ENCODE data around the gene METTL8.

DNA sequence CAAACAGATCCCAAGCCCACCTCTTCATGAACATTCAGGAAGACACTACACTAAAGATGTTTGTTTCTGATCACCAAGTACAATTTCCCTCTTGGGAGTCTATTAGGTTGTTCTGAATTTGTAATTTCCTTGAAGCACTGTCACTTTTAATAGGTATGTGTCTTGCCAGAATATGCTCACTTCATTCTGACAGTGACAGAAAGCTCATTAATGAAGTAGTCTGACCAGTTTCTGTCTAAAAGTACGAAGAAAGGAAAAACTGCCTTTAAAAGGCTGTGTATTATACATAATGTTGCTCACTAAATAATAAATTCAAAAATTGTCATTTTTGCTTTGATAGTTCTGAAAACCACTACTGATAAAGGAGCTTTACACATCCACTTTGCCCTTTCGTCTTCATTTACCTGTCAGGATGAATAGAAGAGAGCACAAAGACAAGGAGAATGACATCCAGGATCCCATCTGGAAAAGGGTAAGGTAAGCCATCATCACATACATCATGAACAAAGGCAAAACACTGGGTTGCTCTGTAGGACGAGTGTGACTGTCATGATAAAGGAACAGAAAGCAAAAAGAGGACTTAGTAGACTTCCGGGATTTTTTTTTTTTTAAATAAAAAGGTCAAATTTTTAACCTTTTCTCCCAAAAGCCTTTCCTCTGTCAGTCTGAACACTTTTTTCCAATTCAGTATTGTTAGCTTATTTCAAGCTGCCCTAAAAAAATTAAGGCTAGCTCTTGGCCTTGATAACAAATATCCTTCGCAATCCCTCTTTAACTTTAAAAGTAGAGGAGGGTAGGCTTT is 103.4 kb downstream of the METTL8 start:
- TF ChIP-seq, protein P1, sequence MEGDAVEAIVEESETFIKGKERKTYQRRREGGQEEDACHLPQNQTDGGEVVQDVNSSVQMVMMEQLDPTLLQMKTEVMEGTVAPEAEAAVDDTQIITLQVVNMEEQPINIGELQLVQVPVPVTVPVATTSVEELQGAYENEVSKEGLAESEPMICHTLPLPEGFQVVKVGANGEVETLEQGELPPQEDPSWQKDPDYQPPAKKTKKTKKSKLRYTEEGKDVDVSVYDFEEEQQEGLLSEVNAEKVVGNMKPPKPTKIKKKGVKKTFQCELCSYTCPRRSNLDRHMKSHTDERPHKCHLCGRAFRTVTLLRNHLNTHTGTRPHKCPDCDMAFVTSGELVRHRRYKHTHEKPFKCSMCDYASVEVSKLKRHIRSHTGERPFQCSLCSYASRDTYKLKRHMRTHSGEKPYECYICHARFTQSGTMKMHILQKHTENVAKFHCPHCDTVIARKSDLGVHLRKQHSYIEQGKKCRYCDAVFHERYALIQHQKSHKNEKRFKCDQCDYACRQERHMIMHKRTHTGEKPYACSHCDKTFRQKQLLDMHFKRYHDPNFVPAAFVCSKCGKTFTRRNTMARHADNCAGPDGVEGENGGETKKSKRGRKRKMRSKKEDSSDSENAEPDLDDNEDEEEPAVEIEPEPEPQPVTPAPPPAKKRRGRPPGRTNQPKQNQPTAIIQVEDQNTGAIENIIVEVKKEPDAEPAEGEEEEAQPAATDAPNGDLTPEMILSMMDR (conservative IDR thresholded peaks at IDR 0.05; ENCODE audit: low read length), result no peak
- TF ChIP-seq EZH2phosphoT487 (IDR thresholded peaks at IDR 0.05; ENCODE audit: borderline replicate concordance), result no peak
